B cell (primary cell): ENCODE results near the gene PRRT4. TPM values are rescaled to one million over a fixed set of nuclear protein-coding genes. Genes with fewer than 3 reads are reported as not detected.

Experiments
- ATAC-seq: fragments of 200-7000 bp; cut with Tn5 transposase; one replicate; pipeline ENCODE4 v1.10.0; 2021; ENCODE audit warnings: low read depth, mild to moderate bottlenecking, moderate number of reproducible peaks, moderate library complexity
- CTCF ChIA-PET: fragments of 350-600 bp; sonication (Branson Sonifier 250); formaldehyde crosslinking; loops from one replicate; lab custom pipeline; 2021; ENCODE audit warnings: antibody characterized with exemption, inconsistent platforms; lab: Charles Lee
- POLR2A ChIA-PET: fragments of 350-600 bp; sonication (Branson Sonifier 250); formaldehyde crosslinking; loops from one replicate; lab custom pipeline; 2021; ENCODE audit warnings: antibody characterized with exemption; lab: Charles Lee
- DNase-seq: peaks from one replicate; pipeline ENCODE4 v3.0.0; 2013
- H2AFZ ChIP-seq: 2 replicates; pipeline ENCODE4 v1.6.1; 2012; ENCODE audit warnings: mild to moderate bottlenecking, low read depth, low read length; ENCODE audit not compliant: insufficient read depth, poor library complexity, severe bottlenecking
- H3K27ac ChIP-seq, 2 donors: 1 replicate in 1 of 2; 2 replicates in 1 of 2; pipeline ENCODE4 v1.5.1; 2012 to 2013; ENCODE audit warnings: low read length in 2 of 2, mild to moderate bottlenecking in 2 of 2, moderate library complexity in 1 of 2
- H3K27me3 ChIP-seq, 4 experiments: fragments of 200-600 bp in 1 of 4; sonication (generic) in 1 of 4; replicated peaks in 1 of 4; 1 replicate in 2 of 4; 2 replicates in 2 of 4; pipeline versions ENCODE4 v1.6.1 to v1.7.0; 2013 to 2016; ENCODE audit warnings: low read length in 3 of 4, mild to moderate bottlenecking in 2 of 4, mixed read lengths in 1 of 4, moderate library complexity in 1 of 4; ENCODE audit not compliant: insufficient read depth in 4 of 4, control insufficient read depth in 3 of 4; ENCODE audit errors: control extremely low read depth in 1 of 4
- H3K36me3 ChIP-seq, 2 experiments: replicated peaks in 1 of 2; 1 replicate in 1 of 2; 2 replicates in 1 of 2; pipeline versions ENCODE4 v1.6.1 to v1.7.1; 2013; ENCODE audit warnings: low read length in 1 of 2; ENCODE audit not compliant: insufficient read depth in 2 of 2, control insufficient read depth in 1 of 2; ENCODE audit errors: control extremely low read depth in 1 of 2, extremely low read depth in 1 of 2
- H3K4me1 ChIP-seq, 2 donors: fragments of 200-600 bp in 1 of 2; sonication (generic) in 1 of 2; 1 replicate in 1 of 2; 2 replicates in 1 of 2; pipeline versions ENCODE4 v1.5.1 to v1.6.1; 2013 to 2017; ENCODE audit warnings: low read length in 2 of 2; ENCODE audit not compliant: control insufficient read depth in 2 of 2, insufficient read depth in 2 of 2
- H3K4me2 ChIP-seq: replicated peaks from 2 replicates; pipeline ENCODE3; 2012; ENCODE audit warnings: mild to moderate bottlenecking, low read depth, low read length; ENCODE audit not compliant: poor library complexity, severe bottlenecking
- H3K4me3 ChIP-seq, 5 experiments: fragments of 200-600 bp in 1 of 5; sonication (generic) in 1 of 5; 1 replicate in 3 of 5; 2 replicates in 2 of 5; pipeline versions ENCODE4 v1.5.1 to v1.7.0; 2011 to 2016; ENCODE audit warnings: low read length in 4 of 5, mild to moderate bottlenecking in 4 of 5, low read depth in 2 of 5, control low read depth in 1 of 5, moderate library complexity in 1 of 5; ENCODE audit not compliant: insufficient read depth in 1 of 5; ENCODE audit errors: control extremely low read depth in 1 of 5, extremely low read depth in 1 of 5
- H3K79me2 ChIP-seq: fragments of 200-600 bp; sonication (generic); one replicate; pipeline ENCODE4 v1.6.0; 2016; ENCODE audit warnings: low read length; ENCODE audit not compliant: control insufficient read depth, insufficient read depth
- H3K9ac ChIP-seq: fragments of 200-600 bp; sonication (generic); 2 replicates; pipeline ENCODE4 v1.6.1; 2017; ENCODE audit warnings: mild to moderate bottlenecking, low read length, moderate library complexity
- H3K9me3 ChIP-seq, 3 donors: one replicate each; pipeline versions ENCODE4 v1.6.1 to v1.7.1; 2013; ENCODE audit warnings: low read length in 2 of 3; ENCODE audit not compliant: control insufficient read depth in 2 of 3, insufficient read depth in 1 of 3; ENCODE audit errors: control extremely low read depth in 1 of 3
- H4K20me1 ChIP-seq: 2 replicates; pipeline ENCODE4 v1.6.0; 2012; ENCODE audit warnings: mild to moderate bottlenecking, low read length; ENCODE audit not compliant: insufficient read depth, control insufficient read depth, poor library complexity, severe bottlenecking
- H3K27ac Mint-ChIP-seq: one replicate; pipeline ENCODE4 v1.8.0; 2021; ENCODE audit warnings: mixed read lengths
- H3K27me3 Mint-ChIP-seq: one replicate; pipeline ENCODE4 v1.8.0; 2021; ENCODE audit warnings: mixed read lengths
- H3K4me1 Mint-ChIP-seq: one replicate; pipeline ENCODE4 v1.8.0; 2021; ENCODE audit warnings: mixed read lengths
- H3K4me3 Mint-ChIP-seq: one replicate; pipeline ENCODE4 v1.8.0; 2021; ENCODE audit warnings: mixed read lengths
- H3K9me3 Mint-ChIP-seq: one replicate; pipeline ENCODE4 v1.8.0; 2022; ENCODE audit warnings: mixed read lengths; ENCODE audit not compliant: insufficient read depth
- EZH2 ChIP-seq: IDR thresholded peaks from 2 replicates; pipeline ENCODE4 v1.6.1; 2012; ENCODE audit warnings: borderline replicate concordance, low read depth, mild to moderate bottlenecking, moderate library complexity, low read length; ENCODE audit not compliant: insufficient read depth, poor library complexity, severe bottlenecking
- WGBS: methylation state at CpG from one replicate; pipeline ENCODE4 v1.1.5; 2013; ENCODE audit warnings: missing lambda C conversion rate; ENCODE audit not compliant: insufficient coverage; 5-methylcytosine and 5-hydroxymethylcytosine counted together
- intact Hi-C: fragments of 100-400 bp; cut with micrococcal nuclease; formaldehyde crosslinking; loops from one replicate; pipeline ENCODE4 v1.10.0; 2022
- polyA plus RNA-seq: library from polyadenylated mRNA; depleted of rRNA; stranded (reverse); fragments of >200 nt; gene quantifications from 2 replicates; pipeline ENCODE4 v1.2.3, GENCODE V29; 2012
- total RNA-seq, 2 donors: library from RNA; stranded (reverse); fragments of 120-200 nt in 1 of 2; gene quantifications; 1 replicate in 1 of 2; 2 replicates in 1 of 2; pipeline versions ENCODE4 v1.2.3 to v1.2.4, GENCODE V29; 2013 to 2022
- TF ChIP-seq, protein P1 (sequence below): fragments of 200-600 bp; IDR thresholded peaks from one replicate; pipeline ENCODE4 v1.8.0; 2022; ENCODE audit warnings: antibody characterized with exemption, mild to moderate bottlenecking

PRRT4 gene
- total and polyA plus RNA-seq, 2 donors (not counting 1 experiment from before 2014, with no cell fraction given): 0.04 to 0.20 TPM

- TF ChIP-seq EZH2: no peak
- TF ChIP-seq, protein P1, sequence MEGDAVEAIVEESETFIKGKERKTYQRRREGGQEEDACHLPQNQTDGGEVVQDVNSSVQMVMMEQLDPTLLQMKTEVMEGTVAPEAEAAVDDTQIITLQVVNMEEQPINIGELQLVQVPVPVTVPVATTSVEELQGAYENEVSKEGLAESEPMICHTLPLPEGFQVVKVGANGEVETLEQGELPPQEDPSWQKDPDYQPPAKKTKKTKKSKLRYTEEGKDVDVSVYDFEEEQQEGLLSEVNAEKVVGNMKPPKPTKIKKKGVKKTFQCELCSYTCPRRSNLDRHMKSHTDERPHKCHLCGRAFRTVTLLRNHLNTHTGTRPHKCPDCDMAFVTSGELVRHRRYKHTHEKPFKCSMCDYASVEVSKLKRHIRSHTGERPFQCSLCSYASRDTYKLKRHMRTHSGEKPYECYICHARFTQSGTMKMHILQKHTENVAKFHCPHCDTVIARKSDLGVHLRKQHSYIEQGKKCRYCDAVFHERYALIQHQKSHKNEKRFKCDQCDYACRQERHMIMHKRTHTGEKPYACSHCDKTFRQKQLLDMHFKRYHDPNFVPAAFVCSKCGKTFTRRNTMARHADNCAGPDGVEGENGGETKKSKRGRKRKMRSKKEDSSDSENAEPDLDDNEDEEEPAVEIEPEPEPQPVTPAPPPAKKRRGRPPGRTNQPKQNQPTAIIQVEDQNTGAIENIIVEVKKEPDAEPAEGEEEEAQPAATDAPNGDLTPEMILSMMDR: no peak
- H3K27ac Mint-ChIP-seq: peak overlapping the region; percentile 84
- Histone ChIP-seq H3K27ac (no peak overlapping the region), H3K4me3 (peak overlapping the region in 1 of 5 experiments; percentile 73), H2AFZ (no peak overlapping the region), H3K36me3 (no peaks in the 10 kb centered on the region), H3K27me3 (no peaks in the 10 kb centered on the region), H3K4me1 (peaks cover 21 to 59% of the 10 kb centered on the region in 2 donors), H3K79me2 (no peaks in the 10 kb centered on the region), H3K4me2 (peak overlapping the region; percentile 86), H3K9ac (no peak overlapping the region), H3K9me3 (no peaks in the 10 kb centered on the region), H4K20me1 (peaks cover 14% of the 10 kb centered on the region)
- ATAC-seq (no peak), DNase-seq (peak; percentile 29)
- ChIA-PET CTCF (interaction anchor here (0.5 to 23.4 kb wide), 9 partner anchors 9 to 52 kb away, joined by 3 to 331 read pairs (median 4); no protein-coding TSS in a partner anchor), POLR2A (no interaction called here)
- peaks cover 4% of the 10 kb centered on the region for H3K27me3 Mint-ChIP-seq
- H3K4me1 Mint-ChIP-seq: peaks cover 47% of the 10 kb centered on the region
- peak overlapping the region; percentile 95 for H3K4me3 Mint-ChIP-seq
- WGBS: 58% methylated on average over 3 of the region's 11 CpGs
- intact Hi-C loops: loop anchor here (2.0 to 5.0 kb wide), 3 partner anchors 66 to 331 kb away; partner anchors contain the start of genes CALU and RBM28
- H3K9me3 Mint-ChIP-seq: no peaks in the 10 kb centered on the region
Measured at GRCh38 chr7:128407751-128408708, 46.5 kb upstream of the PRRT4 start.
